PFSK-1 (cell line): Measurements from ENCODE around the gene TTC3.

Source experiments
- FOXP2 ChIP-seq: optimal IDR thresholded peaks from 2 replicates; pipeline ENCODE3; 2011; ENCODE audit warnings: borderline replicate concordance, control low read depth, inconsistent platforms; ENCODE audit not compliant: insufficient read depth; ENCODE audit errors: extremely low read length, extremely low read depth
- POLR2AphosphoS5 ChIP-seq: IDR thresholded peaks from 2 replicates; pipeline ENCODE4 v1.6.1; 2012; ENCODE audit warnings: low read depth, mild to moderate bottlenecking, control low read depth, low read length, moderate library complexity
- REST ChIP-seq, 2 experiments: IDR thresholded peaks; 2 replicates each; pipeline versions ENCODE4 v1.6.1 to v1.8.0; 2011 to 2012; ENCODE audit warnings: low read depth in 2 of 2, low read length in 2 of 2, control low read depth in 1 of 2, inconsistent platforms in 1 of 2, mild to moderate bottlenecking in 1 of 2, moderate library complexity in 1 of 2; ENCODE audit not compliant: insufficient read depth in 1 of 2
- SIN3A ChIP-seq: IDR thresholded peaks from 2 replicates; pipeline ENCODE4 v1.6.1; 2012; ENCODE audit warnings: mild to moderate bottlenecking, low read length, moderate library complexity, borderline replicate concordance; ENCODE audit not compliant: insufficient read depth
- TAF1 ChIP-seq: IDR thresholded peaks from 2 replicates; pipeline ENCODE4 v1.6.1; 2012; ENCODE audit warnings: low read length, control low read depth, borderline replicate concordance; ENCODE audit not compliant: insufficient read depth

TTC3 gene

GRCh38 chr21:37226041-37226920 is 153.2 kb downstream of the TTC3 start:
- TF ChIP-seq SIN3A (no peak), POLR2AphosphoS5 (no peak), FOXP2 (no peak), TAF1 (no peak), REST (IDR thresholded peaks at IDR 0.05; ENCODE audit: insufficient read depth in 1 of 2, low read depth in 2 of 2, low read length in 2 of 2) (no peak)

- no peak for TF ChIP-seq TAF1
- no peak for TF ChIP-seq SIN3A
These were observed 154.3 kb downstream of the TTC3 start for GRCh38 chr21:37227071-37228002.

- TF ChIP-seq REST (IDR thresholded peaks at IDR 0.05; ENCODE audit: insufficient read depth in 1 of 2, low read depth in 2 of 2, low read length in 2 of 2) (no peak), FOXP2 (no peak), TAF1 (no peak), SIN3A (no peak), POLR2AphosphoS5 (no peak)
These were observed 154.9 kb downstream of the TTC3 start for GRCh38 chr21:37228003-37228400.

GRCh38 chr21:37230632-37231248 is 157.7 kb downstream of the TTC3 start:
- TF ChIP-seq POLR2AphosphoS5 (no peak), REST (IDR thresholded peaks at IDR 0.05; ENCODE audit: insufficient read depth in 1 of 2, low read depth in 2 of 2, low read length in 2 of 2) (no peak), TAF1 (no peak), FOXP2 (no peak), SIN3A (no peak)

GRCh38 chr21:37231249-37231645 is 158.2 kb downstream of the TTC3 start:
- TF ChIP-seq SIN3A (no peak), FOXP2 (no peak), POLR2AphosphoS5 (no peak), TAF1 (no peak), REST (IDR thresholded peaks at IDR 0.05; ENCODE audit: insufficient read depth in 1 of 2, low read depth in 2 of 2, low read length in 2 of 2) (no peak)
